ENCODE results near the gene SLC25A30.
"Not testable (repeated sequence)": the region's sequence is repeated elsewhere in the genome, so short reads cannot be mapped to it uniquely, and the experiment has no call there.

The SLC25A30 gene

DNA sequence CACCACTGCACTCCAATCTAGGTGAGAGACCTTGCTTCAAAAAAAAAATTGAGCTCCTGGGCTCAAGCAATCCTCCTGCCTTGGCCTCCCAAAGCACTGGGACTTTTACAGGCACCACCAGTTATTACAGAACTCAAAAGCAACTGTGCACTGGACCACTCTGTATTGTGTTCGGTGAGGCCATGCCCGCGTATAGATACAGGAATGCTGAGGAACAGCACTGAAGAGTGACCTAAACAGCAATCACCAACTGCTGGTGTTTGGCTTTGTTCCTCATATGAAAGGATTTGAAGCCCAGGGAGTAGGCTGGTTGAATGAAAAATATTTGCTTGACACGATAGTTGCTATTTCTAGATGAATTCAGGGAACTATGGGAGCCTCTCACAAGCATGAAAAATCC lies 29.5 kb downstream of the SLC25A30 start:
- DNase-seq: no peak

- not testable (repeated sequence) for DNase-seq
These were observed 31.1 kb downstream of the SLC25A30 start for GRCh38 chr13:45386892-45387575.

DNA sequence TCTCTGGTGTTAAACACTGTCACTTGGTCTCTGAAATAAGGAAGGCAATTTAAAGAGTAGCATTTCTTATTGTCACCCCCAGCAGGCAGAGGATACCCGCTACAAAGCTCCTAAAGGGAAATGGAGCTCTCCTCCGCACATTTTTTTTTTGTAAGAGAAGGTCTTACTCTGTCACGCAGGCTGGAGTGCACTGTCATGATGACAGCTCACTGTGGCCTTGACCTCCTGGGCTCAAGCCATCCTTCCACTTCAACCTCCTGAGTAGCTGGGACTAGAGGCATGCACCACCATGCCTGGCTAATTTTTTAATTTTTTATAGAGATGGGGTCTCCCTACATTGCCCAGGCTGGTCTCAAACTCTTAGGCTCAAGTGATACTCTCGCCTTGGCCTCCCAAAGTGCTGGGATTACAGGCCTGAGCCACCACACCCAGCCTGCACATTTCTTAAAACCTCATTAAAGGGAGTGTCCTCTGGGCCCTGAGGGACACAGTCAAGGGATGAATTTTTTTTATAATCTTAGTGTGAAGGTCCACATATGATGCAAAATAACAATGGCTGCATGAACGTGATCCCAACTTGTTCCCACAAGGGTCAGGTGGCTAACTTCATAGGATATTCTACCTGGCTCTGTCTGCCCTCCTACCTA lies 32.1 kb downstream of the SLC25A30 start:
- peak in 2 of 3 donors; percentile 37 to 41 for DNase-seq

DNA sequence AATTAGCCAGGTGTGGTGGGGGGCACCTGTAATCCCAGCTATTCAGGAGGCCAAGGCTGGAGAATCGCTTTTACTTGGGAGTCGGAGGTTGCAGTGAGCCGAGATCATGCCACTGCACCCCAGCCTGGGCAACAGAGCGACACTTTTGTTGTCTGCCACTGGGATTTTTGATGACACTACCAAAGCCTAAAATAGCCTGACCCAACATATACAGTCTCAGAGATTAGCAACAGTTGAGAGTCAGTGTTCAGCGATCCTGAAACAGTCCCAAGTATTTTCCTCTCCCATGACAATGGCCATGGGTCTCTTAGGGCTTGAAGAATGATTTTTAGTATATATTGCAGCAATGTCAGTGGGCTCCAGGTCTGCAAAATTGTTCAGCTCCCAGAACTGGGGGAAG lies 32.9 kb downstream of the SLC25A30 start:
- no peak for DNase-seq

DNA sequence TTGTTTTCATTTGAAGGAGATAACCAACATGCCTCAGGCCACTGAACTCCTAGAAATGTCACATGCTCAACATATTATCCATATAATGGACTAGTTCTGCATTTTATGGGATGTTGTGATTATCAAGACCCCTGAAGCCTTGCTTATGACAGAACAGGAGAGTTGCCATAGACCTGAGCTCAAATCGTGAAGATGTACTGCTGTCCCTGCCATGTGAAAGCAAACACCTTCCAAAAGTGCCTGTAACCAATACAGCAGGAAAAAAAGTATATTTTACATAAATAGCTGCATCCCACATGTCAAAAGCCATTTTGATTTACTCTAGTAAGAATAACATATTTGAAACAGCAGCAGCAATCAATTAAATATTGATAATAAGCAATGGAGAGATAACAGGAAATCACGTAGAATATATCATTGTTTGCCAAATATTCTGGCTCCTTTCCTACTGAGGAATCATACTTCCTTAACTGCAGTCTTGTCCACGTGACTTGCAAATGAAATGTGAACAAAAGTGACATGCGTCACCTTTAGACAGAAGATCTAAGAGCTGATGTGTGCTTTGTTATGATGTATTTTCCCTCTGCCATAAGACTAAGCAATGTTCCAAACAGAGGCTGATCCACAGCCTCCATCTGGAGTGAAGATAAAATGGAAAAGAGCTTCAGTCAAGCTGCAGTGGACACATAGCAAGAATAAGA lies 33.5 kb downstream of the SLC25A30 start:
- DNase-seq: no peak

- not testable (repeated sequence) for DNase-seq
These were observed 35.4 kb downstream of the SLC25A30 start for GRCh38 chr13:45382739-45383138.

DNA sequence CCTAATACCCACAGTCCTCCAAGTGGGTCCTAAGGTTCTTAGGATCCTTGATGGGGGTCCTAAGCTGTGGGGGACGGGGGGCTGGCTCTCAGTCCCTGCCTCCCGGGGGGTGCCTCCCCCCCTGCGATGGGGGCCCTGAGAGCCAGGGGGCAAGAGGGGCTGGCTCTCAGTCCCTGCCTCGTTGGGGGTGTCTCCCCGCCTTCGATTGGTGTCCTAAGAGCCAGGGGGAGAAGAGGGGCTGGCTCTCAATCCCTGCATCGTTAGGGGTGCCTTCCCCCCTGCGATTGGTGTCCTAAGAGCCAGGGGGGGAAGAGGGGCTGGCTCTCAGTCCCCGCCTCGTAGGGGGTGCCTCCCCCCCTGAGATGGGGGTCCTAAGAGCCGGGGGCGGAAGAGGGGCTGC lies 37.0 kb downstream of the SLC25A30 start:
- DNase-seq: no peak

DNA sequence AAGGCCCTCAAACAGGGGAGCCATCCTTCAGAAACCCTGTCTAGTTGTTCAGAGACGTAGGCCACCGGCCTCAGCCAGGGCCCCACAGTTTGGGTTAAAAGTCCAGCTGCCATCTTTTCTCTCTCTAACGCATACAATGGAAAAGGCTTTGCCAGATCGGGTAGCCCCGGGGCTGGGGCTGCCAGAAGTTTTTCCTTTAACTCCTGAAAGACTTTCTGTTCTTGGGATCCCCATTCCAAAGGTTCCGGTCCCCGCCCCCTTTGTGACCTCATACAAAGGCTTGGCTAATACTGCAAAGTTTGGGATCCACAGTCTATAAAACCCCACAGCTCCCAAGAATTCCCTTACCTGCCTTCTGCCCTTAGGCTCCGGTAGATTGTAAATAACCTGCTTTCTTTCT lies 37.5 kb downstream of the SLC25A30 start:
- not testable (repeated sequence) for DNase-seq

DNA sequence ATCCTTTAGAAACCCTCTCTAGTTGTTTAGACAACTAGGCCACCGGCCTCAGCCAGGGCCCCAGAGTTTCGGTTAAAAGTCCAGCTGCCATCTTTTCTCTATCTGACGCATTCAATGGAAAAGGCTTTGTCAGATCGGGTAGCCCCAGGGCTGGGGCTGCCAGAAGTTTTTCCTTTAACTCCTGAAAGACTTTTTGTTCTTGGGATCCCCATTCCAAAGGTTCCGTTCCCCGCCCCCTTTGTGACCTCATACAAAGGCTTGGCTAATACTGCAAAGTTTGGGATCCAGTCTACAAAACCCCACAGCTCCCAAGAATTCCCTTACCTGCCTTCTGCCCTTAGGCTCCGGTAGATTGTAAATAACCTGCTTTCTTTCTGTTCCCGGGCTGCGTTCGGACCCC lies 38.7 kb downstream of the SLC25A30 start:
- DNase-seq: not testable (repeated sequence)

DNA sequence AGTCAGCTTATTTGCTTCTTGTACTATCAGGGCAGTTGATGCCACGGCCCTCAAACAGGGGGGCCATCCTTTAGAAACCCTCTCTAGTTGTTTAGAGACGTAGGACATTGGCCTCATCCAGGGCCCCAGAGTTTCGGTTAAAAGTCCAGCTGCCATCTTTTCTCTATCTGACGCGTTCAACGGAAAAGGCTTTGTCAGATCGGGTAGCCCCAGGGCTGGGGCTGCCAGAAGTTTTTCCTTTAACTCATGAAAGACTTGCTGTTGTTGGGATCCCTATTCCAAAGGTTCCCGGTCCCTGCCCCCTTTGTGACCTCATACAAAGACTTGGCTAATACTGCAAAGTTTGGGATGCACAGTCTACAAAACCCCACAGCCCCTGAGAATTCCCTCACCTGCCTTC lies 39.4 kb downstream of the SLC25A30 start:
- DNase-seq: not testable (repeated sequence)

DNA sequence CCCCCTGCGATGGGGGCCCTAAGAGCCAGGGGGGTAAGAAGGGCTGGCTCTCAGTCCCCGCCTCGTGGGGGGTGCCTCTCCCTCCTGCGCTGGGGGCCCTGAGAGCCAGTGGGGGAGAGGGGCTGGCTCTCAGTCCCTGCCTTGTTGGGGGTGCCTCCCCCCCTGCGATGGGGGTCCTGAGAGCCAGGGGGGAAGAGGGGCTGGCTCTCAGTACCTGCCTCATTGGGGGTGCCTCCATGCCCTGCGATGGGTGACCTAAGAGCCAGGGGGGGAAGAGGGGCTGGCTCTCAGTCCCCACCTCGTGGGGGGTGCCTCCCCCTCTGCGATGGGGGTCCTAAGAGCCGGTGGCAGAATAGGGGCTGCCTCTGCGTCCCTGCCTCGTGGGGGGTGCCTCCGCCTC lies 40.9 kb downstream of the SLC25A30 start:
- DNase-seq: not testable (repeated sequence)

- not testable (repeated sequence) for DNase-seq
These were observed 41.5 kb downstream of the SLC25A30 start for GRCh38 chr13:45376651-45377050.

DNA sequence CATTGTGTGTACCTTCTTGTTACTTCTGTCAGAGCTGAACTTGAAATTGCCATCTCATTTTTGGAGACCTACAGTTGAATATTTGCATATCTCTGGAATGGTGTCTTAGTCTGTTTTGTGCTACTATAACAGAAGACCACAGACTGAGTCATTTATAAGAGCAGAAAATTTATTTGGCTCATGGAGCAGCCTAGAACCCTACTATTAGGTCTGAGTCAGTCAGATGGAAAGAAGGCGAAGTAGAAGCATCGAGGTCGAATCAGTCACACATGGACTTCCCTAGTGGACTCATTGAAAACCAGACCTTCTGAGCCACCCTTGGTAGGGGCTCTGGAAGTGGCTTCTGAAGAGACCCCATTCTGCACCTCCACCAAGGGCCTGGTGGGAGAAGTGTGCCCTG lies 43.3 kb downstream of the SLC25A30 start:
- DNase-seq: no peak

- DNase-seq: no peak
These were observed 45.0 kb downstream of the SLC25A30 start for GRCh38 chr13:45373162-45373547.

DNA sequence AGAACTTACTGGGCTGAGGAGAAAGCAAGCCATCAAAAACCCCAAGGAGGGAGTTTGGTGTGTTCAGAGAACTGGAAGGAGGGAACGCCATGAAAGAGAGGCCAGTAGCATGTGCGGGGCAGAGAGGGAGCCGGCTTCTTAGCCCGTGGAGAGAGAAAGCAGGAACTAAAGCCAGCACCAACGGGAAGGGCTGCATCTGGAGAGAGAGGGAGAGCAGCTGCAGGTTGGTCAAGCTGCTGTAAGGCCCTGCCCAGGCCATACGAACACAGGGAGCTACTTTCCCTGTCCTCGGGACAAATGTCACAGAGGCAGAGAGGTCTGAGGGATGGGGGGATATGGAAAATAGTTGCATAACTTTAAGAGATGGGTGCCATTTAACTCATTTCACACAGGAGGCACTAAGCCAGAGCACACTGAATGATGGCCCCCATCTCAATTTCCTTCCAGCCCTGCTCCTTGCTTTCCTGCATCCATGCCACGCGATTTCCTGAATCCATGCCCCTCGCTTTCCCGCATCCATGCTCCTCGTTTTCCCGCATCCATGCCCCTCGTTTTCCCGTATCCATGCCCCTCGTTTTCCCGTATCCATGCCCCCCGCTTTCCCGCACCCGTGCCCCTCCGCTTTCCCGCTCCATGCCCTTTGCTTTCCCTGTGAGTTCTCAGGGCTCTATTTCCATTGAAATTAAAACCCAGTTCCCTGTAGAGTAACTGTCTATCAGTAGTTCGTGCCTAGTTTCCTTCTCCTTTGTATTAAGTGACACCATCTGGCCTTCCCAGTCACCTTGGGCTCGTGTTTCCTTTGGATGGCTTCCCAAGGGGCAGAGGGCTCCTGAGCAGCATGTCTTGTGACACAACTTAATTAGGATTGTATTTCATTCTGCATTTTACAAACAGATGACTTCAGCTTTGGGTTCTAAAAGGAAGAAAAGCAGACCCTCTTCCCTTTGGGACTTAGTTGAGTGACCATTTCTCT lies 45.7 kb downstream of the SLC25A30 start:
- peak in 1 of 3 donors; percentile 33 for DNase-seq

DNA sequence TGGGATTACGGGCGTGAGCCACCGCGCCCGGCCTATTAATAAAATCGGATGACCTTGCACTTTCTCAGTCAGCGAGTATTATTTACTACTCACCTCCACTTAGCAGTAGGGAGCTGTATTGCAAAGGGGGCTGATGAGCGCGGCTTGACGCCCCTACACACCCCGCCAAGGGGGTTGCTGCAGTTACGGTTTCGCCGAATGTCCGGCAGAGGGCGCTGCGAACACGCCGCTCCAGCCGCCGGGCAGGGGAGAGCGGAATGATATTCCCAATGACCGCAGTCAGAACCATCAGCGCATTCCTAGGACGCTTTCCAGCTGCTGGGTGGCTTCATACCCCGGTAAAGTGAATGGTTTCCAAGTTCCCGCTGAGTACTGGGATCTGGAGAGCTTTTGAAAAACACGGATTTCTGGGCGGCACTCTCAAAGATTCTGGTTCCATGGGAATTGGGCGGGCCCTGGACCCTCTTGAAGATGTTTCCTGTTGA lies 47.2 kb downstream of the SLC25A30 start:
- DNase-seq: peak; percentile 60 to 79 (median 69)

DNA sequence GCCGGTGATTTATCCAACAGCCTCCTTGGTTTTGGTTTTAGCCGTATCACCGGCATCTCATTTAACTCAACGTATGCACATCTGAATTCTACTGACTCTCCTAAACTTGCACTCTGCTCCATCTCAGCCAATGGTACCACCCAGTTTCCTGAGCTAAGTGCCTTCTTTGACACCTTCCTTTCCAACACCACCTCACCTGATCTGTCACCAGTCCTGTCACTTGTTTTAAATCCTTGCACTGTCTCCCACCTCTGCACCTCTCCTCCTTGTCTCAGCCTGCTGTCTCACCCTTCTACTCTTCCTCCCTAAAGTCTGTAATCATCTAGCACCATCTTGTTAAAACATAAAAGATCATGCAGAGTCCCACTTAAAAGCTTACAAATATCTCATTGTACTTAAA lies 49.1 kb downstream of the SLC25A30 start:
- no peak for DNase-seq

- no peak for DNase-seq
These were observed 49.6 kb downstream of the SLC25A30 start for GRCh38 chr13:45368571-45368970.

GRCh38 chr13:45368005-45368404 lies 50.2 kb downstream of the SLC25A30 start:
- DNase-seq: no peak

- peak; percentile 89 to 92 (median 90) for DNase-seq
These were observed 50.8 kb downstream of the SLC25A30 start for GRCh38 chr13:45367358-45367757.

DNA sequence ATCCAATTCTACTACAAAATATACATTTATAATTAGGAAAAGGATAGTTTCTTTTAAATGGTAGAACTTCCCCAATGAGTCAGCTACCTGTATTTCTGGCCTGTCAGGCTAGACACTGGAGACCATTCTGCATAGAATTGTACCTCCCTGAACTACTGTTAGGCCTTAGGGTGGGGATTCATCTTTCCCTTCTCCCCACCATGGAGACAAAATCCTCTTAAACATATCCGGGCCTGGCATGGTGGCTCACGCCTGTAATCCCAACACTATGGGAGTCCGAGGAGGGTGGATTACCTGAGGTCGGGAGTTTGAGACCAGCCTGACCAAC lies 52.7 kb downstream of the SLC25A30 start:
- no peak for DNase-seq

DNA sequence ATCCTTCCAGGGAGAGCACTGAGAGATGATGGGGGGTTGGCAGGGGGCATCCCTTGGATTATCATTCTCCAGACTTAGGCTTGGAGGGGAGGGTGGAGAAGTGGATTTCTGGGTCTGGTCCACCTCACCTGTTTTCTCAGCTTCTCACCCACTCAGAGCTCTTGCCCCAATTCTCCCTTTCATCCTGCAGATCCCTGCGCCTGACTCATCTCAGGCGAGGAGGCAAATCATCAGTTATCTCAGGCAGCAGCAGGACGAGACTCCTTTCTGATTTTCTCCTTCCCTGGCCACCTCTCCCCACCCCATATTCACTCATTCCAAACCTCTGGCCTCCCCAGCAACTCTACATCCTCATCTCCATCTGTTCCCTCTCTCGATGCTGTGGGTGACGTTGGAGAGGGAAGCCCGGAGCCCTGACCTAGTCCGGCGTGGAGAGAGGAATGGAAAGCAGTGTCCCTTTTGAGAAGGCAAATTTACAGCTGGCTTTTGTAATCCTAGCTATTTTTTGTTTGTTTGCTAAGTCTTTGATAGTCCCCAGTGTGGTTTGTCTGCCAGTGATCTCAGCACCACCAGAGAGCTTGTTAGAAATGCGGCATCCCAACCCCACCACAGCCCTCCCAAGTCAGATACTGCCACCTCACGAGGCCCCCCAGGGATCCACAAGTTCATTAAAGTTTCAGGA lies 53.2 kb downstream of the SLC25A30 start:
- DNase-seq: no peak
